CD4-positive, alpha-beta T cell treated with Interleukin-4 for 4 hours (primary cell): ENCODE measurements around the gene ERC2.

Source experiments
- DNase-seq: peaks from one replicate; pipeline ENCODE4 v3.0.0-alpha.2; 2020

ERC2 gene

DNA sequence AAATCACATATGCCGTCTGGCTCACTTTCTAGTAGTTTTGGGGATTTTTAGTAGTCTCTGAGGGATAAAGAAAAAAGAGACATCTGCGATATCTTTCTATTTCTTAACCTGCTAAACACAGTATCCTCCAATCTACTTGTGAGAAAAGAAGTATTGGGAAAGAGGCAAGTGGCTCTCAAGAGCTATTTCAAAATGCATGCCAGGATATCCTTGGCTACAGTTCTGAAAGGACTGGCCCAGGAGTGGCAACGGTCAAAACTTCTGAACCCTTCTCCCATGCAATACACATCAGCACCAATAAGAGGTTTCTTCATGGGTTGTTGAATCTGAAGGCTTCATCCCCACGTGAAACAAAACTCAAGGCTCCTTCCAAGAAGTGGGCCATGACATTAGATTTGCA, 777.1 kb downstream of the ERC2 start:
- no peak for DNase-seq

DNA sequence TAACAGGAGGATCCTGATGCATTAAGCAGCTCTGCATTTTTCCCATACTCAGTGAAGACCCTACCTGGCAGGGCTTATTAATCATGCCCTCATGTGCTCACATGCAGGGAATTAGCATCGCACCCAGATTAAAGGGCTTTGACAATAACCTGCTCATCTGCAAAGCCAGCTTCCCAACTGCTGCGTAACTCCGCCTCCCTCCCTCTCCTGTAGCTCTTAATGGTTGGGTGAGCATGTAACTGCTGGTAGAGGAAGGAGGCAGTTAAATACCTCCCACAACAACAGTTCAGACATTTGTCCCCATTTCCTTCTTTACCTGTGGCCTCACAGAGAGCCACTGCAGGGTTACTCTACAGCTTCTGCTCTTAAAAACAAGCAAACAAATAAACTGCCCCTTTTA, 777.5 kb downstream of the ERC2 start:
- DNase-seq: no peak

DNA sequence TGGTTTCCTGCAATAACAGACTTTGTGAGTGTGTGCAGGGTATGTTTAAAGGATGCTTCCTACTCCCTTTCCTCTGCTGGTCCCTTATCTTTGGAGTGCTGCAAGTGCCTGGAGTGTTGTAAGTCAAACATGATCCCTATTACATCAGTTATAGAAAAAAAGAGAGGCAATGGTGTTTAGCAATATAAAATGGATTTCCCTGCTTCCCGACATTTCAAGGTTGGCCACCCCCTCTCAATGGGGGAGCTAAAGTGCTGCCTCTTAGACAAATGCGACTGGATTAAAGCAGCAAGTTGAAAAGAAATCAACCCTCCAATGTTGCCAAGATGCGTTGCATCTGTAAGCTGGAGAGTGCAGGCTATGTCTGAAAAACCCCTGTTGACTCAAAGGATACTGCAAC, 778.1 kb downstream of the ERC2 start:
- DNase-seq: no peak

DNA sequence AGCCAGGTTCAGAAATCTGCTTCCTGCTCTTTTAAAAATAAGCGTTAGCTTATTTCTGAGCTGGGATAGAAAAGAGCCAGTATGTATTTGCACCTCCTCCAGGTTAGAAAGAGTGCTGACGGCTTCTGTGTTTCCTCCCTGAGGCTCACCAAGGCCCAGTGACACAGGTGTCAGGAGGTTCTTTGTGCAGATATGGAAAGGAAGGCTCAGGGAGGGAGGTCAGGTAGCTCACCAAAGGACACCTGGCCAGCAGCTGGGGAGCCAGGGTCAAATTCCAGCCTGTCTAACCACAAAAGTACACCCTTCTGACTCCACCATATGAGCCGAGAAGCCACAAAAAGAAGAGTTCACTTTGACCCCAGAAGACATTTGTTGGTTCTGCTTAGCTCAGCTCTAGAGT, 780.1 kb downstream of the ERC2 start:
- no peak for DNase-seq

DNA sequence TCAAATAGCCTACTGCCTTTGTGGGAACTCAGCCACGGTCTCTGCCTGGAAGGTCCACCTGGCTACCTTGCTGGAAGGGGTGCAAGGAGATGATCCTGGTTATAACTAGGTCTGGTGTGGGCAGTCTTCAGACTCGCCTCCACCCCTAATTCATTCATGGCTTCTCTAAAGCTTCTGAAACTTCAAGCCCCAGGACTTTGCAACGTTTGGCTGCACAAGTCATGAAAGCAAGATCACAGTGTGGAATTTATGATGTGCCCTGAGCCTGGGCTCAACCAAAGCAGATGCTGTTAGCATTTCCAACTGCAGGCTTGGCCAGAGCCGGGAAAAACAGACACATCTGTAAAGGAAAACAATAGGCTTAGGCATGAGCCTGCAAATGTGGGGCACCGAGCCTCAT, 780.7 kb downstream of the ERC2 start:
- no peak for DNase-seq

DNA sequence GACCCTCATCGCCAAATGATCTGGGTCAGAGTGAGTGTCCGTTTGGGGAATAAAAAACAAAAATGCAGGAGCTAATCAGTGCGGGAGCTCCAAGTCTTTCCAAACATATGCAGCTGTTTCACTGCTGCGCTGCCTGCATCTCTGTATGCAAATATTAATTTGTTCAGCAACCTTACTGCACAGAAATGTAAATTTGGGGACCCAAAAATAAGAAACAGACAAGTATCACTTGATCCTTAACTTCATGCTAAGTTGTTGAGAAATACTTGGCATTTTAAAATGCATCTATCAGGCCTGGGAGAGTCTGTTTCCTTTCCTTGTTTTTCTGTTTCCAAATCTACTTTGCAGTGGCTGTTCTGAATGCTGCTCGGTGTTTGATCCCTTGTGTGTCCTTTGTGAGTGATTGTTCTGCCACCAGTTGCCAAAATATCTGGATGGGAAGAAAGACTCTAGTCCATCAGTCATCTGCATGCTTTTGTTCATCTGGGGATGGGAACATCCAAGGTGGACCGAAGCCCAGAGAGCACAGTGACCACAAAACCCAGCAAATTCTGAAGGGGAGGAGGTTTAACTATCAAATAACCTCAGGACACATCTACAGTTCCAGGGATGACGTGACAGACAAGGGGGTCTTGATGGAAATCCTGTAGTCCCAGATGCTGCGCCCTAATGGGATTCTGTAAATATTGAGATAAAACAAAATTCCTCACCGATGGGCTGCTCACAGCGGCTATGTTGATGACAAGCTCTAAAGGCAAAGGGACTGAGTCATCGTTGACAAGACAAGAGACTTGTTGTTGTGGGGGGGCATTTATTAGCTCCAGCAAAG, 781.6 kb downstream of the ERC2 start:
- no peak for DNase-seq

DNA sequence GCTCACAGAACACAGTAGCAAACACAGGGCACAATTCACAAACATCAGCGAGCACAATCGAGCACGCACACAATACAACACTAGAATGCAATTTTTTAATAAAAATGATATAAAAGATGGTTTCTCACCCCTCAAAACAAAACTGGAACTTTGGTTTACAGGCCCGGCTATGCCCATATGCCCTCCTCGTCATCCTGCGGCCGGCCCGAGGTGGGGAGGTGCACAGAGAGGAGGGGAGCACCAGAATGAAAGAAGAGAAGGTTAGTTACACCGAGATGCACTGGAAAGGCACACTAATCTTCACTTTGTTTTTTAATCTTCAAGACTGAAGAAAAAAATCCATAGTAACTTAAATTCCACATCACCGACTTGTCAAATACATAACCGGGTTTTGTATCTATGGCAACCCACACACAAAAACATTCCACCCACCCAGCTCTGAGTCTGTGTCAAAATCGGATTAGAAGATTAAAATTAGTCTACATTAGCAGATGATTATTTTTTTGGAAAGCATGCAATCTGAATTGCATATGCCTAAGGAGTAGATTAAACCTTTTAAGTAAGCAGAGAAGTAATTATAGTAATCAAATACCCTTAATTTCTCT, 784.5 kb downstream of the ERC2 start:
- no peak for DNase-seq

DNA sequence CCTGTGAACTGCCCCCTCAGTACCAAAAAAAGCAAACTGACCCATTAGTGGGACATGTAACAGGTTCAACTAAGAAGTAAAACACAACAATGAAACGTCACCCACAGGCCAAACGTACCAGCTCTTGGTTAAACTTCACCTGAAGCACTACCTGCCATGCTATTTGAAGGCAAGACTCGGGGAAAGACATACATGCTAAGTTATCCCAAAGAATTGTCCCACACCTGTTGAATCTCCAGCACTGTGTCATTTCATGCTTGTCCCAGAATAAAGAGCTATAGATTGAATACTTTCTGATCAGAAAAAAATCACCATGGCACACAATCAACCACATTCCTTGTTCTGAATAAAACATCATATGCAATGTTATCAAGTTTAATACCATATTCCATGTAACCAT, 785.8 kb downstream of the ERC2 start:
- DNase-seq: no peak

DNA sequence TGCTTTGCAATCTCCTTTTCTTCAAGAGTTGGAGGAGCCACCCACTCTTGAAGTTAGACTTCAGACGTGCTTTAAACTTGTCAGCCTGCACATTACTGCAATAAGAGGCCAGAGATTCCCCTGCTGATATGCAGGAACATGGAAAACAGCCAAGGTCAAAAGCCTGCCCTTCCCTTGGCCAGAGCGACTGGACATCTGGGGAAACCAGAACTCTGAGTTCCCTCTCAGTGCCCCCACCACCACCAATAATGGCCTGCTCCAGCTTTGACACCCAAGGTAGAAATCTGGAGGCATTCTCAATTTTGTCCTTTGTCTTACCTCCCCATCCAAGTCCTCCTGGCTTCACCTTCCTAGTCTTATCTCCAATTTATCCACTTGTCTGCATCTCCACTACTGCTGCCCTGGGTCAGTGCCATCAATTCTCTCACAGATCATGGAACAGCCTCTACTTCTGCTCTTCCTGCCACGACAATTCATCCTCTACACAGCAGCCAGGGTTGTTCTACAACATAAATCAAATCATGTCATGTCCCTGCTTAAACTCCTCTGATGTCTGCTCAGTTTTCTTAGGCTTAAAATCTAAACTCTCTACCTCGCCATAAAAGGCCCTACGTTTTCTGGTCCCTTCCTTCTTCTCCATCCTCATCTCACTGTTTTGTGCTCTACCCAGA, 789.6 kb downstream of the ERC2 start:
- no peak for DNase-seq

DNA sequence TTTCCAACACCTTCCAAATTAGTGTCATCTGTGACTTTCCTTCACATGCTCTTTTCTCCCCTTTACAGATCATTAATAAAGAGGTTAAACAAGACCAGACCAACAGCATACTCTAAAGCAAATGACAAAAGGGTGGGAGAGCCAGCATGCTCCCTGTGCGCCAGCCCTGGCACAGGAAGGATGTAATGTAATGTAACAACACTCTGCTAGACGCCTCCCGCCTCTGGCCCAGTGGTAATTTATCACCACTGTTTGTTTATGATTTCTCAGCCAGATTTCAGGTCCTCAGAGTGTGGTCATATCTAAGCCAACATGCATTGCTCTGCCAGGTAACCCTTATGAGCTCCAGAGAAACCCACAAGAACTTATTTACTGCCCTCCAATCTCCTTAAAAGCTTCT, 791.6 kb downstream of the ERC2 start:
- no peak for DNase-seq

DNA sequence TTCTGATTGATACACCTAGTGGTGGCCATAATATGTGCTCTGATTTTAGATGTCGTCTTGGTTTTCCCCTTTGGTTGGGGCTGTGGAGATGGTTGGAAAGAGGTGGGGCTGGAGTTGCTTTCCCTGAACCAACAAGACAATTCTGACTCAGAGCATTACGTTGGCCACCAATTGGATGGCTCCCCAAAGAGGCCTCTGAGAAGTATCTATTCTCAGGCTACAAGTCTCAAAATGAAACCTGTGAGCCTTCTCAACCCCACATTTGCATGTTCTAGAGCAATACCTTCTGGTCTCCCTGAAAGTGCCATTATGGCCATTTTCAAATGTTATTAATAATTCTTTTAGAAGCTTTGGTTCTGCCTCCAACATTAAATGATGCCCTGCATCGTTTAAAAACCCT, 792.8 kb downstream of the ERC2 start:
- DNase-seq: no peak

DNA sequence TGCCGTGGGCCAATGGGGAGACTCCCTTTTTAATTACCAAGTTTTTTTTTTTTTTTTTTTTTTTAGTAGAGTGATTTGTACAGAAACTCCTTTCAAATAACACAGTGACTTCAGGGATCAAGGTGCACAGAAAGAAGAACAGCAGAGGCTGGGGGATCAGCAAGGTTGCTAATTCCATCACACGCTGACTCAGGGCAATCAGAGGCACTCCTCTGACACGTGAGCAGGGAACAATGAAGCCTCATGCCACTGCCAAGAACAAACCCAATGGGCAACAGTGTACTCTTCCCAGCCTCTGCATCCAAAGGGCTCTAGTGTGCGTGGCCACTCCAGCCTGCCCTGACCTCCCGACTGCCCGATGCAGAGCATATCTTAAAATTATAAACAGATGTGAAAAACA, 794.5 kb downstream of the ERC2 start:
- no peak for DNase-seq

DNA sequence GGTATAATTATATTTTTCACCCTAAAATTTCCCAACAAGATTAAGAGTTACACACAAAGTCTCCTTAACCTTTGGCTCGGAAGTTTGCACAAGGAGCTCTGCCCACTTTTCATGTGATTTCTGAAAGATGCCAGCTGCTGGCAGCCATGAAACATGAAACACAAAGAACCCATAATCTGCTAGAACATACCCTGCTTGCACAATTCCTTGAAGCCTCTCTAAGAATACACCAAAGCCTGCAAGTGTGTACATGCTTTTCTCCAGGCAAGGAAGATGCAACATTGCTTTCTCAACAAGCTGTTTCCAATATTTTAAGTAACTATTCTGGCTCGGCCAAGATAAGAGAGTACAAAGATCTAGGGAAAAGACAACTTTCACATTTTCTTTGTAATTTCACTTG, 799.1 kb downstream of the ERC2 start:
- no peak for DNase-seq

DNA sequence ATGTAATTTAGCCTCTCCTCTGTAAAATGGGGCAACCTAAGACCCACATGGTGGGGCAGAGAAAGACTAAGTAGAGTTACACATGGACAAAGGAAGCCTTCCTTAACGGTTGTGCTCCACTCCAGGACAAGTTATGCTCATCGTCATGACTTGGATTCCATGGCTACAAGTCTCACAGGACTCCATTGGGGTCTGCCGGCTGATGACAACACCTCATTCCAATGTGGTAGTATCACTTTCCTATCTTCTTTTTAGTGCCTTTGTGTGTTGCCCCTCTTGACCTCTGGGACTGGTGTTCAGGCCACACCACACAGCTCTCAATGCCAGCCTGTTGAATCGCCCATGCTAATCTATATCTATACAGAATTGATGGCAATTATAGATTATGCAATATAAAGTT, 799.9 kb downstream of the ERC2 start:
- DNase-seq: no peak

DNA sequence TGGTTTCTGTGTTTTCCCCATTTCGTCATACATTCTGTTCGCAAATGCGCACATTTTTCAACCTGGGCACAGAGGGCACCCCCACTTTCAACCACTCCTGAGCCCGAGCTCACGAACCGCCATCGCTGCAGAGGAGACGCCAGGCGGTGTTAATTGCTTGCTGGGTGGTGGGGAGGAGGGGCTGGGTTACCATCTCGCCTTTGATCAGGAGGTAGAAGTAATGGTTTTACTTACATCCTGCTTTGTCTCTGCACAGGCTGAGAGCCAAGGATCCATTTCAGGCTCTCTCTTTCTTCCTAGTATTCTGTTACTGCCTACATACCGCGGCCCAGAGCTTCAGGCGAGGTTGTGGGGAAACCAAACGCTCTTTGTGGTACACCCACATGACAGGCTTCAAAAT, 803.9 kb downstream of the ERC2 start:
- no peak for DNase-seq

DNA sequence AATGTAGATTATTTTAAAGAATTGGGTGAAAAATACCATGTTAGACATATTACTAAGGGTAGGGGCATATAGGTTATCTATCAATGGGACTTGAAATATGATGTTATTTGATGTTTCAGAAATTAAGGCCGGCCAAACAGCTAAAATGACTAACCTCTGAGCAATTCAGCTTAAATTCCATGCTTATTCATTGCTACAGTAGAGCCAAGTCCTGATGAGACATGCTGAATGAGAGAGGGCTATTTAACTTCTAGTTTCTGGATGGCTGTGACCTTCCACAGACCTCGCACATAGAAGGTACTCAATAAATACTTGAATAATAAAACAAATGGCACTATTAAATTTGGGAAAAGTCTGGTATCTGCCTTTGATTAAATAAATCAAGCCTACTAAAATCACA, 805.6 kb downstream of the ERC2 start:
- no peak for DNase-seq

DNA sequence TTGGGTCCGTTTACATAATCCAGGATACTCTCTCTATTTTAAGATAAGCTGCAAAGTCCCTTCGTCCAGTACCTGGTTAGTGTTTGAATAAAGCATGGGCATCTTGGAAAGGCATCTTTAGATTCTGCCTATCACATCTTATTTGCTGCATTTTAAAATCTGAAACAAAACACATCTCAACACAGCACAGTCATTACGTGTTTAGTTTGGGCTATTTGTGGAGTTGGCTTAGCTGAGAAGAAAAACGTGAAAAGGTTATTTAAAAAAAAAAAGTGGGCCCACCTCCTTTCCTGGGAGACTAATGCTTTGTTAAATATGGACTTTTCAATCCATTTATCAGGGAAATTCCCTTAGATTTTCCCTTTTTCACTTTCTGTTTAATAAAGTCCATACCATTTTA, 806.7 kb downstream of the ERC2 start:
- DNase-seq: no peak

DNA sequence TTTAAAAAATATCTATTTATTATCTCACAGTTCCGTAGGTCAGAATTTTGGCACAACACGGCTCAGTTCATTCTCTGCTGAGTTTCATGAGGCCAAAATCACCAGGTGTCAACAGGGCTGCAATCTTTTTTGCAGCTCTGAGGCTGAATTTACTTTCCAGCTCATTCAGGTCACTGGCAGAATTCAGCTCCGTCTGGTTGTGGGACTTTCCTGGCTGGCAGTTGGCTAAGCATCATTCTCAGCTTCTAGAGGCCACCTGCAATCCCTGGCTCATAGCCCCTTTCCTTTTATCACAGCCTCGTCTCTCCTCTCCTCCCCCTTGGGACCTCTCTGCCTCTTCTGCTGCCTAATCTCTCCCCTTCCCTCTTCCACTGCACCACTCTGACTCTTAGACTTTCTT, 807.1 kb downstream of the ERC2 start:
- DNase-seq: no peak

DNA sequence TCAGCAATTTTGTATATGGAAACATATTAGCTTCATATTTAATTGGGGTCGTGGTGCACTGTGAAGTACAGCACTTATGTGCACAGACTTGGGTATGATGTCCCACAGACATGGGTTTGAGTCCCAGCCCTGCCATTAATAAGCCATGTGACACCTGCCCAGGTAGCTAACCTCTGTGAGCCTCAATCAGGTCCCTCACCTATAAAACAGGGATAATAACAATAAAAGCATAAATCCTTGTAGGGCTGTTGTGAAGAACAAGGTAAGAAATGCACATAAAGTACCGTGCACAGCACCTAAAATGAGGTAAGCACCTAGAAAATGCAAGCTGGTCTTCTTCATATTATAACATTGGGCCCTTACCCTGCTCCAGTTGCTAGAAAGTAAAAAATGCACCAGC, 807.6 kb downstream of the ERC2 start:
- DNase-seq: no peak

DNA sequence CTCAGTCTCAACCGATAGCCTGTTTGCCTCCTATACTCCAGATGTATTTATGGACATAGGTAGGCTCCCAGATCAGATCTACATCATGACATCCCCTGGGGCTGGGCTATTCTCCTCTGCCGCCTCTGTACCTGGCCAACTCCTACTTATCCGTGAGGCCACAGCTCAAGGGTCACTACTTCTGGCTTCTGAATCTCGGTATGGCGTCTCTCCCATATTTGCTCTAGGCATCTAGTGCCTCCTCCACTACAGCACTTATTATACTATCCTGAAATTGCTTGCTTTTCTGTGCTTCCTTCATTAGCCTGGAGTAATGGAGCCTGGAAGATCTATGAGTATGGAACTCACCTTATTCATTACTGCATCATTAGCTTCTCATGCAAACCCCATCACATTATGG, 808.6 kb downstream of the ERC2 start:
- no peak for DNase-seq

DNA sequence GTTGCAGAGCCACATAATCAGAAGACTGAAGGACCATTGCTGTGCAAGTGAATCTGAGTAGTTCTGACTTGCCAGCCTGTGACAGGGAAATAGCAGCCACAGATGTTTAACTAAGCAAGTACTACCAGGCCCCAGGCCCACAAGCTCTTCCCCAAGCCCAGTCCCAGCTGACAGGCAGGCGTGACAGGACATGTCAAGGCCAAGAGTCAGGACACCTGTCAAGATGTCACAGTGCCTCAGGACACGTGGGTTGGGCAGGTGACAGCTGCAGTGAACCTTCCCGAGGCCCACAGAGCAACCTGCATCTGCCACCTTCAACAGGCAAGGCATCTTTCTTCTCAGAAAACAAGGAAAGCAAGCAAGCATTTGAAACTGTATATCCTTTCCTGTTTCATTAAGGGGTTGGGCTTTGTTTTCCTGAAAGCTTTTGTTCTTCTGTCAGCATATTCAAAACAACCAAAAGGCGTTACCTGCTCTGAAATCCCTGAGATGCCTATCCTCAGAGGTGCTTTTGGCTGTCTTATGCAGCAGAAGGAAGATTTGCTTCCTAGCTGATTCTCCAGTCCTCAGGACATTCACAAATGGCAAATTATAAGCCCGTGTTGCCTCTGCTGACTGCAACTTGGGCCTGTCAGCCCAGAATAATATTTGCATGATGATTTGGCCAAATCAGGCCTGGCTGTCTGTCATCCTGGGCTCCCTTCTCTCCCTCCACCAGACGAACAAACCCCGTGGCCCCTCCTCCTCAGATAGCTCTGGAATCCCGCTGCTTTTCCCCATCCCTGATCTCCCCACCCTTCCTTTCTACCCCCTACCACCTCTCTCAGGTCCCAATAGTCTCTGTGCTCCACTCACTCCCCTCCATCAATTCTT, 809.3 kb downstream of the ERC2 start:
- no peak for DNase-seq

DNA sequence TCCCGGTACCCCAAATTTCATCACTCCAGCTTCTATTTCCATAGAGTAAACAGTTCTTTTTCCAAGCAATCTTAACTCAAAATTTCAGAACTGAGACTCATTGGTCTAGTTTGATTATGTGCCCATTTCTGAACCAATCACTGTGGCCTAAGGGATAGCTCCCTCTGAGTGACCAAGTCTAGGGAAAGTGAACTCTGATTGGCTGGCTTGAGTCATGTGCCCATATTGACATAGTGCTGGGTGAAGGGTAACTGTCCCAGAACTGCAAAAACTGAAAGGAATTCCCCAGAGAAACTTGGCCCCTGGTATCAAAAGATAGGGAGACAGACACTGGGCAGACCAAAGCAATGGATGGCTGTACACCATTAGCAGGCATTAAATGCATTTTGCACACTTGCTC, 810.0 kb downstream of the ERC2 start:
- DNase-seq: no peak

DNA sequence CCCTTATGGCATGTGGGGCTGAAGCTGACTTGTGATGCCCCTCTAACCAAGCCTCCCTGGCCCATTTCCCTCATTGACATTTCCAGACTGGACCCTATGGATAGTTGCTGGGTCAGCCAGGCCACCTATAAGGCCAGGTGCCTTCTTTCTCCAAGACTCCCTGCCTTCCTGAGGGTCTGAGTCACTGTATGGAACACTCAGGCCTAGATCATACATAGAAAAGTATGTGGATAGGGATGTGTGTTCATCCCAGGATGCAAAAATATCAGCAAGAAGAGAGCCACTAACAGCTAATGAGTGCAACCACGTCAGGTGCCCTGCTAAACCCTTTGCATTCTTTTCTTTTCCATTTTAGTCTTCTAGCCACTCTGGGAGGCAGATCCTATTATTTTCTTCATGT, 812.7 kb downstream of the ERC2 start:
- no peak for DNase-seq
